ENCODE measurements around the gene UQCR10.

The UQCR10 gene

GRCh38 chr22:29799217-29799680 is 32.1 kb downstream of the UQCR10 start:
- no peak for FAIRE-seq

DNA sequence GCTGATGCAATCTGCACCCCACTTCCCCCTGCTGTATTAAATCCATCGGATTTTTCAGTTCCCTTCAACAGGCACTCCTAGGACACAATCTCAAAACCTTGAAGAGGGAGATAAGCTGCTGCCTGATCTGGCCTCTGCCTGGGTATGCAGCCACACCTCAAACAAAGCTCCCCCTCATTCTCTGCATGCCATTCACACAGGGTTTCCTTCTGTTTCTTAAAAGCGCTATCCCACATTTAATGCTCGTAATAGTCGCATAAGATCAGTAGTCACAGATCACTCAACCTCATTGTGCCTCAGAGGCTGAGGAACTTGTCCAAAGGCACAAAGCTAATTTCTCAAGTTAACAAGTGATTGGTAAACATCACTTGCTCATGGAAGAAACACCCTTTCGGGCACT is 34.0 kb downstream of the UQCR10 start:
- FAIRE-seq, result no peak

DNA sequence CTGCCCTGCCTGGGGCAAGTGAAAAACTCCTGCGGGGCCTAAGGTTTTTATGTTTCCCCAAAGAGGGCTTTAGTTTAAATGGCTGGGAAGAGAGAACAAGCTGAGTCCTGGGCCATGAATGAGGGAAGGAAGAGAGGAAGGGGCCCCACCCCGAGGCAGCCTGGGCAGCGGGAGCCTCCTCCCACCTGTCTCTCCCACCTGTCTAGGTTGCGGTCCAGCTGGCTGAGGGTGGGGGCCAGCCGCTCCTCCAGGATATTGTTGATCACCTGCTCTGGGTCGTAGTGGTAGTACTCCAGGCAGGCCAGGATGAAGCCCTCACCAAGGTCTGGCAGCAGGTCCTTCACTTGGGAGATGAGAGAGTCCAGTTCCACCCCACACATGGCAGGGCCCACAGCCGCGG is 34.6 kb downstream of the UQCR10 start:
- FAIRE-seq, result no peak

DNA sequence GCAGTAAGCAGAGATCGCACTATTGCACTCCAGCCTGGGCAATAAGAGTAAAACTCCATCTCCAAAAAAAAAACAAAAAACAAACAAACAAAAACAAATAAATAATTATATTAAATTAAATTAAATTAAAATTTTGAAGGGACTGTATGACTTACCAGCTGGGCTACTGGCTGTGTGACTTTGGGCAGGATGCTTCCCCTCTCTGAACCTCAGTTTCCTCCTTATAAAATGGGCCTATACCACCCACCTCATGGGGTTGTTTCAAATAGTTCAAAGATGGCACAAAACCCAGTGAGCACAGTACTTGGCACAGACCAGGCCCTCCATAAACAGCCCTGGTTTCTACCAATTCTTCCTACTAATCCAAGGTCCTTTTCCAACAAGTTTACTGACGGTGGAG is 36.0 kb downstream of the UQCR10 start:
- FAIRE-seq, result no peak

DNA sequence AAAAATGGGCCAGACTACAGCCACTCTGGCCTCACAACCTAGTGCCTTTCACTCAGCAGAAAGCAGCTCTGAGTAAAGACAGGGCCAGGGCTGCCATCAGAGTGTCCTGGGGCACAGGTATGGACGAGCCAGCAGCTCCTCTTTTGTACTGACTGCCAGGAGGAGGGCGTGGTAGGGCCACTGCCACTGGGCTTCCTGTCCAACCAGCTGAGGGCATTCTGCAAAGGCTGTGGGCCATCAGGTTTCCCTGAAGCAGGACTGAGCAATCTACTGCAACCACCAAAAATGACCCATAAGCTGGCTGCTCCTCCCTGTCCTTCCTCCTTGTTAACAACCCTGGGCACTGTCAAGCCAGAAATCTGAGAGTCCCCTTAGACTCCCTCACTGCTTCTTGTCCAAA is 37.8 kb downstream of the UQCR10 start:
- no peak for FAIRE-seq

GRCh38 chr22:29806196-29806595 is 39.0 kb downstream of the UQCR10 start:
- no peak for FAIRE-seq

- FAIRE-seq, result no peak
Measured at GRCh38 chr22:29810216-29810615, 43.0 kb downstream of the UQCR10 start.

DNA sequence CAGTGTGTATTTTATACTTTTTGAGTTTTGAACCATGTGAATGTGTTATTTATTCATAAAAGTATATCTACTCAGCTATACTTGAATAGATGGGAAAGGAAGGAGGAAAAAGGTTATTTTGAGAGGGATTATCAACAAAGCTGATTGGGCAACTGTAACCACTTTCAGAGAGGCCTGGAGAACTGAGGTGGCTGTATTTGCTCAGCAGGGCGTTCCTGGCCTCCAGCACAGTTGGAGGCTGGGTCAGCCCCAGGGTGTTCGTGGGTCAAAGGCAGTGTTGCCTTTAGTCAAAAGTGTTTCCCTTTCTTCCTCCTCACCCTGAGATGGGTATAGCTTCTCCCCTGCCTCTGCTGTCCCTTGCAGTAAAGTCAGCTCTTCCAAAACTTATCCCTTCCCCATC is 44.2 kb downstream of the UQCR10 start:
- FAIRE-seq, result no peak

DNA sequence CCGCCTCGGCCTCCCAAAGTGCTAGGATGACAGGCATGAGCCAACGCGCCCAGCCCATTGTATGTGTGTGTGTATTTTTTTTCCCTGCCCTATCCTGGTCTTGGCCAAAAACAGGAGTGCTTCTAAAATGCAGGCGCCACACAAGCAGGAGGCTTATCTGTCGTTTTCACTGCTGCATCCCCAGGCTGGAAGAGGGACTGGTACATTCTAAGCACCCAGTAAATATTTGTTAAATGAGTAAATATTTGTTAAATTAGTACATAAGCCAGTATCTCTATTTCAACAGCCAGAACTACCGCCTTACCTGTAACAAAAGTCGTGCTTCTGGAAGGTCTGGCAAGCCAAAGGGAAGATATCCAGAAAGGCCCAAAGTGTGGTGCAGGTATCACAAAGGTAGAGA is 46.0 kb downstream of the UQCR10 start:
- FAIRE-seq, result no peak

DNA sequence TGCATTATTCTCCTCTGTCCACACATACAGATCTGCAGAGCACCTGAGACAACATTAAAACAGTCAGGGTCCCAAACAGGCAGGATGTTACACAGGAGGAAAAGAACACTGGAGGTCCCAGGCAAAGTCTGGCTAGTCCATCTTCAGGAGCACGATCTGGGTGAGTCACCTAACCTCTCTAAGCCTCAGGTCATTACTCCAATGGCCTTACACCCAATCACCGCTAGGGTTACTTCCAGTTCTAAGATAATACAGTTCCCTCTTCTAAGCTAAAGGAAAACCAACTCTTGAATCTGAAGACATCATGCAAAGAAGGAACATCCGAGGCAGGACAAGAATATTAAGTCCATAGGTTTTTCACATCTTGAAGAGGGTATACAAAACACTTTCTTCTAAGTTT is 46.4 kb downstream of the UQCR10 start:
- no peak for FAIRE-seq

GRCh38 chr22:29814003-29814402 is 46.8 kb downstream of the UQCR10 start:
- no peak for FAIRE-seq

- FAIRE-seq, result no peak
Measured at GRCh38 chr22:29815580-29815979, 48.4 kb downstream of the UQCR10 start.

- FAIRE-seq, result no peak
Measured at GRCh38 chr22:29816128-29816527, 49.0 kb downstream of the UQCR10 start.

DNA sequence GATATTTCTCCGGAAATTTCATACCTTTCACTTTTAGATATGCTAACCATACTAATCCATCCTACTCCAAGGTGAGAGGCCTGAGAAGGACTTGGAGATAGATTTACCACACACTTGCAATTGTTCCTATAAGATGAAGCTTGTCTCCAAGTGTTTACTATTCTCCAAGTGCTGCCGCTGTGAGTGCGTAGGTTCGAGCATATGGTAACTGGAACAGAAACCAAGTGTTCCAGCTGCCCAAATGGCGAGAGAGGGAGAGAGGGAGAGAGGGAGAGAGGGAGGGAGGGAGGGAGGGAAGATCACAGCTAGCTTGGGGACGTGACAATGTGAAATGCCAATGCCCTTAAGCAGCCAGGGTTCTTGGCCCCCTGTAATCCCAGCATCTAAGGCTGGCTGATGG is 49.4 kb downstream of the UQCR10 start:
- FAIRE-seq, result no peak

- FAIRE-seq, result no peak
Measured at GRCh38 chr22:29816980-29817379, 49.8 kb downstream of the UQCR10 start.

DNA sequence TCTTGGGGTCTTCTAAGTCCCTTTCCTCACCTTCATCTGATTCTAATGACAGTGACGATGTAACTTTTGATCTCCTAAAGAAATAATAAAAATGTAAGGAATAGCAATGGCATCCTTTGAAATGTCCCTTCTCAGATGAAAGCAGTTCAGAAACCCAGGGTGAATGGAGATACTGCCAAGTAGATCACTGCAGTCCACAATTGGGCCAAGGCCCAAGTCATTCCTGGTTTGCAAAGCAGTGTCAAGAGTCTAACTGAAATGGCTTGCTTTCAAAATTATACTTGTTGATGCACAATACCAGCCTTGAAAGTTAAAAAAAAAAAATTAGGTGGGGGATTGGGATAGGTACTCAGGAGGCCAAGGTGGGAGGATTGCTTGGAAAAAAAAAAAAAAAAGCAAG is 50.6 kb downstream of the UQCR10 start:
- FAIRE-seq, result no peak

GRCh38 chr22:29819501-29819900 is 52.3 kb downstream of the UQCR10 start:
- no peak for FAIRE-seq

Data from G401.6 (cell line).